Effector memory CD8-positive, alpha-beta T cell (primary cell): ENCODE results near the gene SMC3.
"Not testable (repeated sequence)": the region's sequence is repeated elsewhere in the genome, so short reads cannot be mapped to it uniquely, and the experiment has no call there.

Source experiments
- ATAC-seq: fragments of 150-1000 bp; cut with Tn5 transposase; replicated peaks from 2 replicates; pipeline ENCODE4 v1.10.0; 2021; ENCODE audit warnings: mild to moderate bottlenecking, moderate library complexity
- DNase-seq, 3 experiments: peaks; one replicate each; pipeline ENCODE4 v3.0.0; 2021
- H3K27ac Mint-ChIP-seq, 2 donors: one replicate each; pipeline ENCODE4 v1.8.0; 2022; ENCODE audit warnings: mild to moderate bottlenecking in 2 of 2, mixed read lengths in 2 of 2, moderate library complexity in 2 of 2
- H3K27me3 Mint-ChIP-seq, 2 donors: one replicate each; pipeline ENCODE4 v1.8.0; 2022; ENCODE audit warnings: mixed read lengths in 2 of 2
- H3K36me3 Mint-ChIP-seq: one replicate; pipeline ENCODE4 v1.8.0; 2022; ENCODE audit warnings: mild to moderate bottlenecking, moderate library complexity, mixed read lengths; ENCODE audit not compliant: insufficient read depth
- H3K4me1 Mint-ChIP-seq, 2 donors: one replicate each; pipeline ENCODE4 v1.8.0; 2022; ENCODE audit warnings: low read depth in 2 of 2, mixed read lengths in 2 of 2
- H3K4me3 Mint-ChIP-seq, 2 donors: one replicate each; pipeline ENCODE4 v1.8.0; 2022; ENCODE audit warnings: mild to moderate bottlenecking in 2 of 2, mixed read lengths in 2 of 2, moderate library complexity in 2 of 2
- H3K9me3 Mint-ChIP-seq, 2 donors: one replicate each; pipeline ENCODE4 v1.8.0; 2022; ENCODE audit warnings: mixed read lengths in 2 of 2

Gene SMC3

DNA sequence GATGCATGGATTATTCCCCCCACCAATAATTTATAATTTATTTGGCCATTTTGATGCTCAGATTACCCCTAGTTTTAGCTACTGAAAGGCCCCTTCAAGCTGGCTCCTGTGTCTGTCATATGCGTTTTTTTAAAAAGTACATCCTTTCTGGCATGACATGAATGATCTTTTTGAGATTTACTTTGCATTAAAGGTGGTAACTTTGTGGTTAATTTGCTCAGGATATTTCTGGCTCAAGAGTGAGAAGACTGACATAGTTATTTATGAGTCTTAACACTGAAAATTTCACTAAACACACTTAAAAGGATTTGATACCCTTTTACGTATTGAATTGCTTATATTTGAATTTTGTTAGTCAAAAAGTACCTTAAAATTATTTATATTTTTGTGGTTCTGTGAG, 5.4 kb downstream of the SMC3 start:
- peaks cover 30 to 43% of the 10 kb centered on the region in 2 donors for H3K4me1 Mint-ChIP-seq
- H3K27me3 Mint-ChIP-seq, result no peaks in the 10 kb centered on the region
- H3K9me3 Mint-ChIP-seq, result no peaks in the 10 kb centered on the region
- ATAC-seq (no peak), DNase-seq (no peak)
- peak overlapping the region in 1 of 2 donors; percentile 56 for H3K27ac Mint-ChIP-seq
- H3K4me3 Mint-ChIP-seq, result peak overlapping the region; percentile 3 to 73
- peaks cover 19% of the 10 kb centered on the region for H3K36me3 Mint-ChIP-seq

GRCh38 chr10:110574420-110574819, 6.9 kb downstream of the SMC3 start:
- Mint-ChIP-seq H3K4me3 (peak overlapping the region in 1 of 2 donors; percentile 36), H3K4me1 (peaks cover 25 to 43% of the 10 kb centered on the region in 2 donors), H3K27me3 (no peaks in the 10 kb centered on the region), H3K27ac (peak overlapping the region in 1 of 2 donors; percentile 82), H3K9me3 (no peaks in the 10 kb centered on the region), H3K36me3 (peaks cover 30% of the 10 kb centered on the region)
- ATAC-seq, result no peak
- no peak for DNase-seq

- ATAC-seq (no peak), DNase-seq (no peak)
- Mint-ChIP-seq H3K27me3 (no peaks in the 10 kb centered on the region), H3K36me3 (peaks cover 48% of the 10 kb centered on the region), H3K4me1 (peaks cover 19 to 30% of the 10 kb centered on the region in 2 donors), H3K27ac (peak overlapping the region in 1 of 2 donors; percentile 49), H3K9me3 (no peaks in the 10 kb centered on the region), H3K4me3 (no peak overlapping the region)
These were observed 8.7 kb downstream of the SMC3 start for GRCh38 chr10:110576220-110576619.

DNA sequence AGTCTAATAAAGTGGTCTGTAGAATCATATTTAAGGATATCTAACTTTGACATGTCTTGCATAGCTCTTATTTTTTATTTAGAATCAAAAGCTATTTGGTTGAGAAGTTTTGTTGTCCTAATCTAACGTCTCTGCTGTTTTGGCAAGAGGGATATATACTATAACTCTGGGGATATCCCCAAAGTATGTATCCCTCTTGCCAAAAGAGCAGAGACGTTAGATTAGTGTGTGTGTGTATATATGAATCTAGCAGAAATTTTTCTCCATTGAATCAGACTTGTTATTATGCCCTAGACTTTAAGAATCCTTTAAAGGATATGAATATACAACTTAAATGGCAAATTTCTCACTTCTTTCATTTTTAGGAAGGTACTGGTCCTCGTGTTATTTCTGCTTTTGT, 9.6 kb downstream of the SMC3 start:
- no peak overlapping the region for H3K4me3 Mint-ChIP-seq
- no peaks in the 10 kb centered on the region for H3K9me3 Mint-ChIP-seq
- H3K27me3 Mint-ChIP-seq, result no peaks in the 10 kb centered on the region
- no peak overlapping the region for H3K27ac Mint-ChIP-seq
- DNase-seq, result no peak
- peaks cover 17 to 26% of the 10 kb centered on the region in 2 donors for H3K4me1 Mint-ChIP-seq
- H3K36me3 Mint-ChIP-seq, result peaks cover 56% of the 10 kb centered on the region
- ATAC-seq, result no peak

- no peak for ATAC-seq
- Mint-ChIP-seq H3K27ac (no peak overlapping the region), H3K4me3 (no peak overlapping the region), H3K27me3 (no peaks in the 10 kb centered on the region), H3K9me3 (no peaks in the 10 kb centered on the region), H3K36me3 (peaks cover 99% of the 10 kb centered on the region), H3K4me1 (no peaks in the 10 kb centered on the region)
- DNase-seq, result no peak
These were observed 16.5 kb downstream of the SMC3 start for GRCh38 chr10:110584006-110584405.

DNA sequence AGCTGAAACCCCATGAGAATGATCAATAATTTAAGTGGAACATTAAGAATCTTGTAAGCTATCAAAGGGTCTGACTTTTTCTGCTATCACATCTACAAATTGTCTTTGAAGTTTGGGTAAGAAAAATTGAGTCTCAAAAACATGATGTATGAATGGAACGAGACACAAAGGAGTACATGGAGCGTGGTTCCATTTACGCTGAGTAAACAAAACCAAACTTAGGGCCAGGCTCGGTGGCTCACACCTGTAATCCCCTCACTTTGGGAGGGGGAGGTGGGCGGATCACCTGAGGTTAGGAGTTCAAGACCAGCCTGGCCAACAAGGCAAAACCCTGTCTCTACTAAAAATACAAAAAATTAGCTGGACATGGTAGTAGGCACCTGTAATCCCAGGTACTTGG, 24.3 kb downstream of the SMC3 start:
- Mint-ChIP-seq H3K9me3 (no peaks in the 10 kb centered on the region), H3K36me3 (peaks cover 91% of the 10 kb centered on the region), H3K27ac (no peak overlapping the region), H3K4me3 (no peak overlapping the region), H3K27me3 (no peaks in the 10 kb centered on the region), H3K4me1 (peaks cover 0 to 1% of the 10 kb centered on the region in 2 donors)
- ATAC-seq (no peak), DNase-seq (no peak)

- no peaks in the 10 kb centered on the region for H3K9me3 Mint-ChIP-seq
- peaks cover 0 to 1% of the 10 kb centered on the region in 2 donors for H3K4me1 Mint-ChIP-seq
- peak overlapping the region; percentile 32 to 49 for H3K27ac Mint-ChIP-seq
- peaks cover 75% of the 10 kb centered on the region for H3K36me3 Mint-ChIP-seq
- no peaks in the 10 kb centered on the region for H3K27me3 Mint-ChIP-seq
- no peak overlapping the region for H3K4me3 Mint-ChIP-seq
- no peak for DNase-seq
- ATAC-seq, result no peak
These were observed 30.0 kb downstream of the SMC3 start for GRCh38 chr10:110597476-110597875.

- H3K9me3 Mint-ChIP-seq, result no peaks in the 10 kb centered on the region
- peak; percentile 73 for ATAC-seq
- peak overlapping the region in 1 of 2 donors; percentile 49 for H3K27ac Mint-ChIP-seq
- no peaks in the 10 kb centered on the region for H3K27me3 Mint-ChIP-seq
- no peak overlapping the region for H3K4me3 Mint-ChIP-seq
- H3K36me3 Mint-ChIP-seq, result peaks cover 79% of the 10 kb centered on the region
- H3K4me1 Mint-ChIP-seq, result no peaks in the 10 kb centered on the region
- DNase-seq, result peak; percentile 25 to 32 (median 25)
These were observed 33.1 kb downstream of the SMC3 start for GRCh38 chr10:110600487-110601101.

DNA sequence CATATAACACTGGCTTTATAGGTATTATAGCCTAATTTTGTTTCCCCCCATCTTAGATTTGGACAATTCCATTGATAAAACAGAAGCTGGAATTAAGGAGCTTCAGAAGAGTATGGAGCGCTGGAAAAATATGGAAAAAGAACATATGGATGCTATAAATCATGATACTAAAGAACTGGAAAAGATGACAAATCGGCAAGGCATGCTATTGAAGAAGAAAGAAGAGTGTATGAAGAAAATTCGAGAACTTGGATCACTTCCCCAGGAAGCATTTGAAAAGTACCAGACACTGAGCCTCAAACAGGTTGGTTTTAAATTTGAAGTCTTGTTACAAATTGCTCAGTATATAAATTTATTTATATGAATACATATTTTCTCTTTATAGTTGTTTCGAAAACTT, 34.1 kb downstream of the SMC3 start:
- Mint-ChIP-seq H3K27me3 (no peaks in the 10 kb centered on the region), H3K9me3 (no peaks in the 10 kb centered on the region), H3K36me3 (peaks cover 75% of the 10 kb centered on the region), H3K4me3 (no peak overlapping the region), H3K4me1 (no peaks in the 10 kb centered on the region), H3K27ac (no peak overlapping the region)
- ATAC-seq (no peak), DNase-seq (no peak)

- Mint-ChIP-seq H3K4me1 (peaks cover 0 to 3% of the 10 kb centered on the region in 2 donors), H3K9me3 (no peaks in the 10 kb centered on the region), H3K27me3 (no peaks in the 10 kb centered on the region), H3K27ac (no peak overlapping the region), H3K4me3 (no peak overlapping the region), H3K36me3 (peaks cover 39% of the 10 kb centered on the region)
- DNase-seq (no peak), ATAC-seq (no peak)
These were observed 40.6 kb downstream of the SMC3 start for GRCh38 chr10:110608087-110608486.

- H3K4me1 Mint-ChIP-seq, result peaks cover 0 to 3% of the 10 kb centered on the region in 2 donors
- ATAC-seq (no peak), DNase-seq (no peak)
- peaks cover 24% of the 10 kb centered on the region for H3K36me3 Mint-ChIP-seq
- H3K9me3 Mint-ChIP-seq, result no peaks in the 10 kb centered on the region
- no peak overlapping the region for H3K27ac Mint-ChIP-seq
- no peak overlapping the region for H3K4me3 Mint-ChIP-seq
- H3K27me3 Mint-ChIP-seq, result peaks cover 0 to 7% of the 10 kb centered on the region in 2 donors
These were observed 42.1 kb downstream of the SMC3 start for GRCh38 chr10:110609605-110610004.

- Mint-ChIP-seq H3K9me3 (no peaks in the 10 kb centered on the region), H3K36me3 (peaks cover 16% of the 10 kb centered on the region), H3K27ac (no peak overlapping the region), H3K4me1 (peaks cover 0 to 3% of the 10 kb centered on the region in 2 donors), H3K4me3 (no peak overlapping the region), H3K27me3 (peaks cover 0 to 7% of the 10 kb centered on the region in 2 donors)
- peak; percentile 45 to 59 (median 47) for DNase-seq
- peak; percentile 74 for ATAC-seq
These were observed 42.8 kb downstream of the SMC3 start for GRCh38 chr10:110610308-110610774.

GRCh38 chr10:110610781-110611180, 43.3 kb downstream of the SMC3 start:
- not testable (repeated sequence) for H3K9me3 Mint-ChIP-seq, ATAC-seq, H3K27me3 Mint-ChIP-seq, DNase-seq, H3K4me1 Mint-ChIP-seq, H3K27ac Mint-ChIP-seq, H3K4me3 Mint-ChIP-seq
- peaks cover 12% of the 10 kb centered on the region for H3K36me3 Mint-ChIP-seq

DNA sequence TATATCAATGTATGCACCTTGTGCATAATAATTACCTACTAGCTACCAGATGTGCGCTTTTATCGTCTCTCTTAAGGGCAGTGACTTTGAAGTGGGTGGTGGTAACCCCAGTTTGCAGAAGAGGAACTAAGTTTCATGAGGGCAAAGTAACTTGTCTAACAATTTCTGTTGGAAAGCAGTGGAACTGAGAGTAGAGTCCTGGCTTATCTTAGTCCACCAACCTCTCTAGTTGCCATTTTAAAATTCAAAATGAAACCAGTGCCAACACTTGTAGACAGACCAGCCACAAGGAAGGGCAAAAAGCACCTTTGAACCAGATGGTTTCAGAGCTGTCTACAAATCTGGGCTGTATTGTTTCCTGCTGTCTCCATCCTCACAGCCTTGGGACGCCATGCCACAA, 44.6 kb downstream of the SMC3 start:
- no peak overlapping the region for H3K27ac Mint-ChIP-seq
- no peak overlapping the region for H3K4me3 Mint-ChIP-seq
- no peak for DNase-seq
- peaks cover 0 to 3% of the 10 kb centered on the region in 2 donors for H3K4me1 Mint-ChIP-seq
- H3K36me3 Mint-ChIP-seq, result peaks cover 5% of the 10 kb centered on the region
- H3K9me3 Mint-ChIP-seq, result no peaks in the 10 kb centered on the region
- H3K27me3 Mint-ChIP-seq, result peaks cover 0 to 7% of the 10 kb centered on the region in 2 donors
- no peak for ATAC-seq
